NB4 (cell line): ENCODE measurements around the gene SPINK13.

Source experiments
- CTCF ChIP-seq: IDR thresholded peaks from one replicate; pipeline ENCODE4 v1.5.1; 2012; ENCODE audit warnings: low read depth, low read length
- POLR2A ChIP-seq: IDR thresholded peaks from 2 replicates; pipeline ENCODE4 v1.6.1; 2011; ENCODE audit warnings: mild to moderate bottlenecking; ENCODE audit not compliant: insufficient read length; ENCODE audit errors: extremely low read depth

- TF ChIP-seq CTCF (no peak), POLR2A (no peak)
These were observed 29.1 kb downstream of the SPINK13 start for GRCh38 chr5:148297731-148298130.
